HG03571 (cell line): ENCODE data around the gene MATN3.
A peak's percentile ranks its signal among the peaks of the same experiment; 100 is the strongest.
"Not testable (repeated sequence)": the region's sequence is repeated elsewhere in the genome, so short reads cannot be mapped to it uniquely, and the experiment has no call there.

Experiments
- ATAC-seq: cut with Tn5 transposase; IDR thresholded peaks from one replicate; pipeline ENCODE4 v1.9.1; 2021; ENCODE audit not compliant: unreplicated experiment

MATN3 gene, protein sequence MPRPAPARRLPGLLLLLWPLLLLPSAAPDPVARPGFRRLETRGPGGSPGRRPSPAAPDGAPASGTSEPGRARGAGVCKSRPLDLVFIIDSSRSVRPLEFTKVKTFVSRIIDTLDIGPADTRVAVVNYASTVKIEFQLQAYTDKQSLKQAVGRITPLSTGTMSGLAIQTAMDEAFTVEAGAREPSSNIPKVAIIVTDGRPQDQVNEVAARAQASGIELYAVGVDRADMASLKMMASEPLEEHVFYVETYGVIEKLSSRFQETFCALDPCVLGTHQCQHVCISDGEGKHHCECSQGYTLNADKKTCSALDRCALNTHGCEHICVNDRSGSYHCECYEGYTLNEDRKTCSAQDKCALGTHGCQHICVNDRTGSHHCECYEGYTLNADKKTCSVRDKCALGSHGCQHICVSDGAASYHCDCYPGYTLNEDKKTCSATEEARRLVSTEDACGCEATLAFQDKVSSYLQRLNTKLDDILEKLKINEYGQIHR

GRCh38 chr2:20012282-20013125 lies at the start of gene MATN3:
TSS of gene MATN3 (minus strand) at chr2:20012668. CDS start at chr2:20012631, 37 bp downstream.
- ATAC-seq, result no peak

GRCh38 chr2:20061940-20062339 lies 49.5 kb upstream of the MATN3 start:
- no peak for ATAC-seq

DNA sequence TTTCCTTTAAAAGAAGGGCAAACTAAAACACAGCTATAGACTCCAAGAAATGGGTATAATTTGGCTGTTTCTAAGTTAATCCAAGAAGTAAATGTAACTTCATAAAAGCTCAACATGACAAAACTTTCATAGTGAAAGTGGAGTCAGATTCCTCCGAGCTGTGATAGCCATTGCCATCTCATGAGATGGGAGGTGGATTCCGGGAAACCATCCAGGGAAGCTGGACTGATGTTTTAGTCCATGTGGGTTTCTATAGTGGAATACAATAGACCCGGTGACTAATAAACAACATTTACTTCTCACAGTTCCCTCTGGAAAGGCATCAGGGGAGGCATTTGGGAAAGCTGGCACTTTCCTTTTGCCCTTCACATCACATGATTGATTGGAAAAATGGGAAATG lies 49.0 kb upstream of the MATN3 start:
- ATAC-seq, result no peak

DNA sequence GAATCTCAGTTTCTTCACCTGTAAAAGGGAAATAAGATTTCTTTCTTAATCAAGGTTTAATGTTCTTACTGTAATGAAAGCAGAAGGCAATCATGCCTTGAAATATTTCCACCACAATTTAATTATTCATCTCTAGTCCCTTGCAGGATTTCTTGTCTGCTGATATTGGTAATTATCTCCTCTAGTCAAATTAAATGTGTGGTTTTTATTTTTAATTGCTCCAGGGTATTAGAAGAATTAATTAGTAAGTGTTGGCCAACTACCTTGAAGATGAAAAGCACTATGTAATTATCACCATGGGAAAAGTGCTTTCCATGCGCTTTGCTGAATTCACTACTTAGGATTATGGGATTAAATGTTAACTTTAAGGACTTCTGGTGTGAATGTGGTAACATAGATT lies 47.6 kb upstream of the MATN3 start:
- ATAC-seq, result no peak

DNA sequence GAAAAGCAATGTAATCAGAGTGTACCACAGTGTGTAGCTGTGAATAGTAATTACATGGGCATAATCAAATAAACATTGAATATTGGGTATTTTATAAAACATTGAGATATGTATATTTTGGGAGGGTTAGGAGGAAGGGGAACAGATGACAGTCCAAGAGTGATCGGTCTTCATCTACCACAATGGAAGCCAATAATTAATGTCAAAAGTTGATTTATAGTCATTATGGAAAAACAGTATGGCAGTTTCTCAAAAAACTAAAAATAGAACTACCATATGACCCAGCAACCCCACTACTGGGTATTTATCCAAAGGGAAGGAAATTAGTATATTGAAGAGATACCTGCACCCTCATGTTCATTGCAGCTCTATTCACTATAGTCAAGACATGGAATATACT lies 44.8 kb upstream of the MATN3 start:
- no peak for ATAC-seq

DNA sequence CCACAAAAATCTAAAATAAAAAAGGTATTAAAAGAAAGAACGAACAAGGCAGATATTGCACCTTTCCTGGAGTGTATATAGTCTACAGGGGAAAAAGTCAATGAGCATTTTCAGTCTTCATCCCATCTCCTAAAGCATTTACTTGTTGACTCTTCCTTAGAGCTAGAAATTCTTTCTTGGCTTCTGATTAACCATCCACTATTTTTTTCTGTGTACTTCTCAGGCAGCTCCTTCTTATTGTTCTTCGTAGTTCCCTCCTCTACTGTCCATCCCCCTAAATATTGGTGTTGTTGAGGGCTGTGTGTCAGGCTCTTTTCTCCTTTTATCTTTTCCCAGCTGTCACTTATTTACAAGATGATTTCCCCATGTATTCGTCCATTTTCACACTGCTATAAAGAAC lies 42.5 kb upstream of the MATN3 start:
- no peak for ATAC-seq

GRCh38 chr2:20054119-20054518 lies 41.7 kb upstream of the MATN3 start:
- no peak for ATAC-seq

GRCh38 chr2:20052861-20053281 lies 40.4 kb upstream of the MATN3 start:
- no peak for ATAC-seq

GRCh38 chr2:20052229-20052851 lies 39.9 kb upstream of the MATN3 start:
- no peak for ATAC-seq

DNA sequence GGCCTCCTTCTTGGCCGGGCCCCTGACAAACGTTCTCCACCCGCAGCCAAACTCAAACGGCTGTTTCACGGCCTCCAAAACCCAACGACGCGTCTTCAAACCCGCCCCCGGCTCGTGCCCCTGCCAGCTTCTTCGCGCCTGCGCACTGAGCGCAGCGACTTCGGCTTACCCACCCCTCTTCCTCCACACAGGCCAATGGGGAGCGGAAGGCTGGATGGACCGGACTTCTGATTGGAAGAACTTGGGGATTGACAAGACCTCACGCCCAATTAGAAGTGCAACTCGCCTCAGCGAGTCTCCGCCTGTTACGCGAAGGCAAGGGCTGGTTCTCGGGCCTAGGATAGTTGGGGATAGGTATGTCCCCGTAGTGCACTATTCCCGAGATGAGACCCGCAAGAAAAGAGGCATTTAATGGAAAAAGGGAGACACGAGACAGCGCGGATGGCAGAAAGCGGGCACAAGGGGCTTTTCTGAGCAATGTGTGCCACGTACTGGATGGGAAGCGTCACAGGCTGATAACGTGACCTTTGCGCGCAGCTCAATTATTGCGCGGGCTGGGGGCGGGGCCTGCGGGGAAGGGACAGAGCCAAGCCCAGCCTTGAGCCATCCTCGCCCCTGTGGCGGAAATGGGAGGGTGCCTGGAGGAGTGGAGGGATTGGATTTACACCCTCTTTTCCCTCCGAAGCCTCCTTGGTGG lies 39.2 kb upstream of the MATN3 start, which contains the start of gene LAPTM4A:
LAPTM4A (minus strand) TSS at position 97 of the 697 bp plus-strand sequence. CDS start 108 bp downstream, outside the sequence.
- peak; percentile 97 for ATAC-seq

GRCh38 chr2:20050646-20051531 lies 38.4 kb upstream of the MATN3 start:
- ATAC-seq, result peak; percentile 22

DNA sequence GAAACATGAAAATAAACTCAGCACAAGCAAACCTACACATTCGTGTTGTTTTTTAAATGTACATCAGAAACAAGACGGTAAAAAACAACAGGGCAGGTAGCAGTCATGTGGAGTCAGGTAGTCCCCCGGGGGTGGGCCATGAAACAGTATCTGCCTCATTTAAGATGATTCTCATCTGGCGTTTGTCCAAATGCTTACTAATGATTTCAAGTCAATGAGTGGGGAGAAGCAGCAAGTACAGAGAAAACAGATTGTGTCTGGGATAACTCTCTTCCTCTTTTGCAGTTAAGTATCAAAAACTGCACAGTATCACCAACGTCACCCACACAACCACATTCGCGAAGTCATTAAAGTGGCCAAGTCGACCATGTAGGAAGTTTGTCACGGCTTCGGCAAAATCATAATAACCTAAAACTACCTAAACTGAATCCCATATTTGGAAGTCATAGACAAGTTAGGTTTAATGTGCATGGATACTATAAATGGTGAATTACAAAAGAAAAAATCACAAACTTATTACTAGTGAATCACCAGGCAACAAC lies 37.7 kb upstream of the MATN3 start:
- peak; percentile 17 for ATAC-seq

DNA sequence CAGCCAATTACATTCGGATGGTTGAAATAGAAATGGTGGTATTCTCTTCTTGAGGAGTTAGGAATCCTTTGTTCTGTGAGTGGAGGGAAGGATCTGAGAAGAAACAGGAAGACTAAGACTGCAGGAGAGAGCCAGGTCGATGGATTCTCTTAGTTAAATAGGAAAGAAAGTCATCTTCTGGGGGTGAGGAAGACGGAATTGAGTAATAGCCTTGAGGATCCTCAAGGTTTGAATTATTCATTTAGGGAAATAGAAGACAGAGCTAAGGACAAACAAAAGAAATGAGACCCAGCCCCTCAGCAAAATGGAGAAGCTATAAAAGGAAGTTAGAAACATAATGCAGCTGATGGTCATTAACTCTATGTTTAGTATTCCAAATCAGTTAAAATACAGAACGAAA lies 37.2 kb upstream of the MATN3 start:
- no peak for ATAC-seq

- no peak for ATAC-seq
These were observed 36.3 kb upstream of the MATN3 start for GRCh38 chr2:20048488-20049448.

- ATAC-seq, result not testable (repeated sequence)
These were observed 33.3 kb upstream of the MATN3 start for GRCh38 chr2:20045712-20046292.

- ATAC-seq, result no peak
These were observed 32.3 kb upstream of the MATN3 start for GRCh38 chr2:20044778-20045177.

DNA sequence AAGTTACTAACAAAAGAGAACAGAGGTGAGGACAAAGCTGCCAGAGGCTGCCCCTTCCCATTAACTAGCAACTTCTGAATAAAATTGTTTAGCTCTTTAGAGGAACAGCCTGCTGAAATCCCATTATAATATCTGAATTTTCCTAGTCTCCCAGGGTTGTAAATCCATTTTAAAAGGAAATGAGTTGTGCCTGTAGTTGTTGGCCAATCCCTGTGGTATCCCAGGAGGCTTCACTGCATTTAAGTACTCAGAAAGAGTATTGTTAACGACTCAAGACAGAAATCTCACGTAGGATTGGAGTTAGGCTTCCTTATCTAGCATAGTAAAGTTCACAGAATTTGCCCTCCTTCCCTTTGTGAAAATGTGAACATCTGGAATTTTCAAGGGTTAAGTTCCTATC lies 30.1 kb upstream of the MATN3 start:
- ATAC-seq, result no peak
